Measurements from ENCODE around the gene SCFD2.

GRCh38 chr4:53348046-53348445 is 17.8 kb downstream of the SCFD2 start:
- TF ChIP-seq CTCF (IDR thresholded peaks at IDR 0.05) (no peak), POLR2A (IDR thresholded peaks at IDR 0.05) (no peak), EP300 (IDR thresholded peaks at IDR 0.05) (no peak)
